Liver (tissue), 9 donors: ENCODE results near the gene STIM1. TPM values are rescaled to one million over a fixed set of nuclear protein-coding genes. Genes with fewer than 3 reads are reported as not detected.

ENCODE experiments used
- DNase-seq: peaks from one replicate; pipeline ENCODE4 v3.0.0-alpha.2; 2017; ENCODE audit warnings: low spot score
- H3K27ac ChIP-seq, 2 donors: one replicate each; pipeline ENCODE4 v1.7.0; 2013; ENCODE audit warnings: inconsistent platforms in 2 of 2, low read length in 2 of 2, control low read depth in 1 of 2, low read depth in 1 of 2, mild to moderate bottlenecking in 1 of 2
- H3K27me3 ChIP-seq, 4 donors: one replicate each; pipeline versions ENCODE4 v1.6.1 to v1.7.0; 2013; ENCODE audit warnings: low read length in 3 of 4, inconsistent platforms in 1 of 4, mild to moderate bottlenecking in 1 of 4, moderate library complexity in 1 of 4; ENCODE audit not compliant: control insufficient read depth in 4 of 4, insufficient read depth in 4 of 4
- H3K36me3 ChIP-seq, 4 donors: one replicate each; pipeline versions ENCODE4 v1.6.1 to v1.7.0; 2013; ENCODE audit warnings: low read length in 3 of 4, mild to moderate bottlenecking in 3 of 4, low read depth in 1 of 4, moderate library complexity in 1 of 4; ENCODE audit not compliant: control insufficient read depth in 4 of 4, insufficient read depth in 3 of 4
- H3K4me1 ChIP-seq, 4 donors: one replicate each; pipeline versions ENCODE4 v1.6.1 to v1.7.0; 2013; ENCODE audit warnings: low read length in 3 of 4, mild to moderate bottlenecking in 3 of 4, moderate library complexity in 1 of 4; ENCODE audit not compliant: control insufficient read depth in 4 of 4, insufficient read depth in 4 of 4
- H3K4me3 ChIP-seq, 3 donors: one replicate each; pipeline versions ENCODE4 v1.6.1 to v1.7.0; 2013; ENCODE audit warnings: low read length in 3 of 3, control low read depth in 1 of 3, low read depth in 1 of 3, mild to moderate bottlenecking in 1 of 3
- H3K9ac ChIP-seq, 2 donors: one replicate each; pipeline ENCODE4 v1.7.0; 2013; ENCODE audit warnings: low read length in 2 of 2, mild to moderate bottlenecking in 2 of 2, moderate library complexity in 2 of 2, control low read depth in 1 of 2, low read depth in 1 of 2
- H3K9me3 ChIP-seq, 4 donors: one replicate each; pipeline versions ENCODE4 v1.6.1 to v1.7.0; 2013; ENCODE audit warnings: low read length in 3 of 4; ENCODE audit not compliant: control insufficient read depth in 4 of 4
- ATF3 ChIP-seq: IDR thresholded peaks from 2 replicates; pipeline ENCODE4 v1.6.1; 2016; ENCODE audit warnings: antibody characterized with exemption
- CTCF ChIP-seq: fragments of 150-350 bp; IDR thresholded peaks from 2 replicates; pipeline ENCODE4 v1.5.1; 2017; ENCODE audit warnings: improper control_type of control experiment, low read depth, low read length; ENCODE audit not compliant: missing input control
- EGR1 ChIP-seq, 2 donors: IDR thresholded peaks; 2 replicates each; pipeline ENCODE4 v1.6.1; 2016 to 2018; ENCODE audit warnings: antibody characterized with exemption in 2 of 2, low read depth in 2 of 2
- FOXA1 ChIP-seq: IDR thresholded peaks from 2 replicates; pipeline ENCODE4 v1.6.1; 2016; ENCODE audit warnings: antibody characterized with exemption
- FOXA2 ChIP-seq: IDR thresholded peaks from 2 replicates; pipeline ENCODE4 v1.6.1; 2016; ENCODE audit warnings: antibody characterized with exemption
- GABPA ChIP-seq, 2 donors: IDR thresholded peaks in 1 of 2; conservative IDR thresholded peaks in 1 of 2; 2 replicates each; pipeline ENCODE4 v1.6.1; 2016; ENCODE audit warnings: antibody characterized with exemption in 2 of 2, mild to moderate bottlenecking in 1 of 2, moderate library complexity in 1 of 2
- HNF4A ChIP-seq, 2 donors: conservative IDR thresholded peaks; 2 replicates each; pipeline ENCODE4 v1.6.1; 2016; ENCODE audit warnings: antibody characterized with exemption in 2 of 2, mild to moderate bottlenecking in 2 of 2
- HNF4G ChIP-seq: IDR thresholded peaks from 2 replicates; pipeline ENCODE4 v1.6.1; 2016; ENCODE audit warnings: antibody characterized with exemption
- JUND ChIP-seq, 2 donors: IDR thresholded peaks; 2 replicates each; pipeline ENCODE4 v1.6.1; 2016; ENCODE audit warnings: antibody characterized with exemption in 2 of 2
- MAX ChIP-seq: IDR thresholded peaks from 2 replicates; pipeline ENCODE4 v1.6.1; 2016; ENCODE audit warnings: antibody characterized with exemption
- NR2F2 ChIP-seq: IDR thresholded peaks from 2 replicates; pipeline ENCODE4 v1.6.1; 2016; ENCODE audit warnings: antibody characterized with exemption
- RAD21 ChIP-seq, 2 donors: IDR thresholded peaks; 2 replicates each; pipeline ENCODE4 v1.6.1; 2016; ENCODE audit warnings: antibody characterized with exemption in 2 of 2, mild to moderate bottlenecking in 2 of 2
- REST ChIP-seq: IDR thresholded peaks from 2 replicates; pipeline ENCODE4 v1.6.1; 2016; ENCODE audit warnings: antibody characterized with exemption, mild to moderate bottlenecking
- RXRA ChIP-seq, 2 donors: IDR thresholded peaks; 2 replicates each; pipeline ENCODE4 v1.6.1; 2017 to 2018; ENCODE audit warnings: antibody characterized with exemption in 2 of 2, mild to moderate bottlenecking in 1 of 2
- SP1 ChIP-seq: IDR thresholded peaks from 2 replicates; pipeline ENCODE4 v1.6.1; 2018; ENCODE audit warnings: antibody characterized with exemption, mild to moderate bottlenecking
- TAF1 ChIP-seq: conservative IDR thresholded peaks from 2 replicates; pipeline ENCODE4 v1.6.1; 2016; ENCODE audit warnings: antibody characterized with exemption, mild to moderate bottlenecking
- YY1 ChIP-seq: IDR thresholded peaks from 2 replicates; pipeline ENCODE4 v1.6.1; 2016; ENCODE audit warnings: antibody characterized with exemption, mild to moderate bottlenecking
- ZBTB33 ChIP-seq: IDR thresholded peaks from 2 replicates; pipeline ENCODE4 v1.6.1; 2016; ENCODE audit warnings: antibody characterized with exemption
- polyA plus RNA-seq, 2 donors: library from polyadenylated mRNA; stranded (reverse) in 1 of 2; unstranded in 1 of 2; fragments of 200-250 nt in 1 of 2; fragments of >200 nt in 1 of 2; fragmentation: Nextera tagmentation in 1 of 2; extraction: Ambion mirVana in 1 of 2; gene quantifications; one replicate each; pipeline versions ENCODE4 v1.2.1 to v1.2.3, GENCODE V29; 2013 to 2015
- total RNA-seq, 2 donors: library from RNA; depleted of rRNA; stranded (reverse); fragments of >200 nt; gene quantifications; one replicate each; pipeline ENCODE4 v1.2.3, GENCODE V29; 2014
- donor health status: healthy.
- donor health status: healthy.
- donor health status: healthy.
- donor health status: healthy.
- donor health status: healthy.

Gene STIM1
- total and polyA plus RNA-seq, 4 donors, result 19.7 to 42.9 (median 25.1) TPM

- no peak for TF ChIP-seq HNF4A (conservative IDR thresholded peaks at IDR 0.05)
- no peak for TF ChIP-seq GABPA (IDR thresholded peaks at IDR 0.05 in 1 of 2, conservative IDR thresholded peaks at IDR 0.05 in 1 of 2)
- TF ChIP-seq EGR1 (IDR thresholded peaks at IDR 0.05; ENCODE audit: low read depth in 2 of 2), result no peak
- TF ChIP-seq MAX, result no peak
- TF ChIP-seq ATF3, result no peak
- no peak for TF ChIP-seq ZBTB33
- TF ChIP-seq CTCF, result no peak
- no peak for TF ChIP-seq RAD21 (IDR thresholded peaks at IDR 0.05)
- no peak for TF ChIP-seq HNF4G
- no peak for TF ChIP-seq FOXA2
- no peak for TF ChIP-seq SP1
- TF ChIP-seq YY1, result no peak
- no peak for TF ChIP-seq FOXA1
- TF ChIP-seq TAF1, result no peak
- TF ChIP-seq RXRA (IDR thresholded peaks at IDR 0.05), result no peak
- no peak for TF ChIP-seq NR2F2
- no peak for TF ChIP-seq JUND (IDR thresholded peaks at IDR 0.05)
- TF ChIP-seq REST, result no peak
- Histone ChIP-seq H3K4me3 (no peak overlapping the region), H3K4me1 (peaks cover 15 to 54% (median 34%) of the 10 kb centered on the region in 4 donors), H3K9ac (no peak overlapping the region), H3K36me3 (no peaks in the 10 kb centered on the region), H3K9me3 (no peaks in the 10 kb centered on the region), H3K27ac (peak overlapping the region; percentile 80 to 96), H3K27me3 (no peaks in the 10 kb centered on the region)
- DNase-seq, result no peak
Observed at GRCh38 chr11:3878258-3878584, 22.8 kb downstream of the STIM1 start.
